DMS53 (cell line): ENCODE measurements around the gene TEKT2.

Experiments used
- DNase-seq: peaks from one replicate; lab custom pipeline; 2025; lab: John Stamatoyannopoulos, UW

TEKT2 gene

GRCh38 chr1:36083635-36084496, at the start of gene TEKT2:
Gene TEKT2 (plus strand): TSS chr1:36084094. CDS start chr1:36084922, 828 bp downstream.
- DNase-seq = peak; percentile 74

- no peak for DNase-seq
These were observed 49.2 kb upstream of the TEKT2 start for GRCh38 chr1:36034692-36035091.

GRCh38 chr1:36035154-36035553, 48.7 kb upstream of the TEKT2 start:
- DNase-seq = no peak

GRCh38 chr1:36040238-36040637, 43.7 kb upstream of the TEKT2 start:
- DNase-seq = no peak

- DNase-seq = no peak
These were observed 32.1 kb upstream of the TEKT2 start for GRCh38 chr1:36051821-36052220.

- no peak for DNase-seq
These were observed 29.9 kb upstream of the TEKT2 start for GRCh38 chr1:36053978-36054377.

- no peak for DNase-seq
These were observed 28.2 kb upstream of the TEKT2 start for GRCh38 chr1:36055706-36056105.

GRCh38 chr1:36062315-36062714, 21.6 kb upstream of the TEKT2 start:
- DNase-seq = no peak

- DNase-seq = no peak
These were observed 16.0 kb upstream of the TEKT2 start for GRCh38 chr1:36067871-36068270.

- no peak for DNase-seq
These were observed 15.0 kb upstream of the TEKT2 start for GRCh38 chr1:36068866-36069265.

GRCh38 chr1:36070349-36070748, 13.5 kb upstream of the TEKT2 start:
- DNase-seq = no peak

- DNase-seq = no peak
These were observed 6.8 kb upstream of the TEKT2 start for GRCh38 chr1:36076979-36077573.

- DNase-seq = no peak
These were observed 3.7 kb upstream of the TEKT2 start for GRCh38 chr1:36080236-36080635.

- no peak for DNase-seq
These were observed 3.1 kb upstream of the TEKT2 start for GRCh38 chr1:36080801-36081200.

GRCh38 chr1:36081926-36082485, 1.9 kb upstream of the TEKT2 start:
- DNase-seq = peak; percentile 9

GRCh38 chr1:36083219-36083618, 675 bp upstream of the TEKT2 start:
- DNase-seq = no peak

- peak; percentile 74 for DNase-seq
These were observed 712 bp downstream of the TEKT2 start for GRCh38 chr1:36084497-36085115.

GRCh38 chr1:36085126-36085525, 1.2 kb downstream of the TEKT2 start:
- DNase-seq = no peak

- no peak for DNase-seq
These were observed 2.0 kb downstream of the TEKT2 start for GRCh38 chr1:36085686-36086526.

GRCh38 chr1:36086529-36087232, 2.8 kb downstream of the TEKT2 start:
- DNase-seq = no peak
